Type B pancreatic cell (in vitro differentiated cells): ENCODE measurements around the gene ADPRH. TPM values are rescaled to one million over a fixed set of nuclear protein-coding genes. Genes with fewer than 3 reads are reported as not detected.
A peak's percentile ranks its signal among the peaks of the same experiment; 100 is the strongest.

Experiments
- DNase-seq: peaks from one replicate; pipeline ENCODE4 v3.0.0; 2021; ENCODE audit warnings: mixed read lengths; ENCODE audit not compliant: unreplicated experiment; ENCODE audit errors: extremely low spot score
- H3K27ac Mint-ChIP-seq: 2 replicates; pipeline ENCODE4 v1.8.0; 2021; ENCODE audit warnings: mild to moderate bottlenecking, mixed read lengths
- H3K27me3 Mint-ChIP-seq: 2 replicates; pipeline ENCODE4 v1.8.0; 2021; ENCODE audit warnings: mixed read lengths
- H3K36me3 Mint-ChIP-seq: 2 replicates; pipeline ENCODE4 v1.8.0; 2021; ENCODE audit warnings: mixed read lengths
- H3K4me1 Mint-ChIP-seq: one replicate; pipeline ENCODE4 v1.8.0; 2021; ENCODE audit warnings: mixed read lengths; ENCODE audit not compliant: unreplicated experiment
- H3K4me3 Mint-ChIP-seq: 2 replicates; pipeline ENCODE4 v1.8.0; 2021; ENCODE audit warnings: mild to moderate bottlenecking, mixed read lengths
- H3K9me3 Mint-ChIP-seq: 2 replicates; pipeline ENCODE4 v1.8.0; 2021; ENCODE audit warnings: mixed read lengths
- CTCF ChIP-seq: fragments of 200-600 bp; sonication (generic); conservative IDR thresholded peaks from 2 replicates; pipeline ENCODE4 v1.5.0; 2021; ENCODE audit warnings: antibody characterized with exemption, mild to moderate bottlenecking
- total RNA-seq: library from RNA; stranded (reverse); gene quantifications from 2 replicates; pipeline ENCODE4 v1.2.1, GENCODE V29; 2021; ENCODE audit warnings: low replicate concordance

The ADPRH gene
- total RNA-seq, 1 donor from 2014 or later, result 2.9 TPM

DNA sequence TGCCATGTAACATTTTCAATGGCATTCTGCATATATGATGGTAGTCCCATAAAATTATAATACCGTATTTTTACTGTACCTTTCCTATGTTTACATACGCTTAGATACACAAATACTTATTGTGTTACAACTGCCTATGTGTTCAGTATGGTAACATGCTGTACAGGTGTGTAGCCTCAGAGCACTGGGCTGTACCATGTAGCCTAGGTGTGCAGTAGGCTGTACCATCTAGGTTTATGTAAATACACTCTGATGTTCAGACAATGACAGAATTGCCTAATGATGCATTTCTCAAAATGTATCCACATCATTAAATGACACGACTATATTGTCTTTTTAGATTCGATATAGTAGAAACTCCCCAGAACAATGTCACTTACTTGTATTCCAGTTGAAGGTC, 42.5 kb upstream of the ADPRH start:
- Mint-ChIP-seq H3K4me3 (no peak overlapping the region), H3K36me3 (no peaks in the 10 kb centered on the region), H3K4me1 (no peaks in the 10 kb centered on the region), H3K27ac (no peak overlapping the region), H3K27me3 (no peaks in the 10 kb centered on the region), H3K9me3 (no peaks in the 10 kb centered on the region)
- TF ChIP-seq CTCF, result no peak
- DNase-seq, result no peak

DNA sequence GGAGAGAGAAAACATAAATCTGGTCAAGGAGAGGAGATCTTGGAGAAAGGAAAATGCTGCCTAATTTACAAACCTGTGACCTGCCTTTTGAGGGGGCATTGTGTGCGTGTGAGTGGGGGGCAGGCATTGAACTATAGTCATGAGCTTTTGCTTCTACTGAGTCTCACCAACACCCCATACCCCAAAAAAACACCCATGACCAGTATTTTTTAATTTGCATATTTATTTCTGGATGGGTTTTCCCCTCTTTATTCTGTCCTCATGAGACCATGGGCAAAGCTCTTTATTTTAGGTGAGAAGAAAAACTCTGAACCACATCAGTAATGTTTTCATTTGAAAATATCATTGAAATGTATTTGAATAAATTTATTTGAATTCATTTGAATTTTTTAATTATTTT, 40.5 kb upstream of the ADPRH start:
- Mint-ChIP-seq H3K27me3 (peaks cover 4% of the 10 kb centered on the region), H3K9me3 (peaks cover 5% of the 10 kb centered on the region), H3K4me3 (no peak overlapping the region), H3K4me1 (peaks cover 3% of the 10 kb centered on the region), H3K36me3 (no peaks in the 10 kb centered on the region), H3K27ac (no peak overlapping the region)
- TF ChIP-seq CTCF, result no peak
- DNase-seq, result no peak

DNA sequence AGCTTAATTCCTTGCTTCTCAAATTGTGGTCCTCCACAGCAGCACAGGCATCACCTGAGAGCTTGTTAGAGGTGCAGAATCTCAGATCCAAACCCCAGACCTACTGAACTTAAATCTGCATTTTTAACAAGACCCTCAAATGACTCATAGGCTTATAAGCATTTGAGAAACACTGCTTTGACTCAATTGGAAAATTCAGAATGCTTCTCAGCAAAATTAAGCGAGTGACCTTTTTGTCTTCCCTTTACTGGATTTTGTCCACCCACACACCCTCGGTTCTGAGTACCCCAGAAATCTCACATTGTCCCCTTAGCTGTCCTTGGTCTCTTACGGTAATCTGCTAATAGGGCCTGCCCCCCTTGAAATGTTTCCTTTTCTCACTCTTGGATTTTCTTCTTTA, 37.7 kb upstream of the ADPRH start:
- no peak overlapping the region for H3K27ac Mint-ChIP-seq
- TF ChIP-seq CTCF, result no peak
- peaks cover 4% of the 10 kb centered on the region for H3K27me3 Mint-ChIP-seq
- peaks cover 5% of the 10 kb centered on the region for H3K9me3 Mint-ChIP-seq
- no peak overlapping the region for H3K4me3 Mint-ChIP-seq
- no peak for DNase-seq
- peaks cover 3% of the 10 kb centered on the region for H3K4me1 Mint-ChIP-seq
- H3K36me3 Mint-ChIP-seq, result no peaks in the 10 kb centered on the region

GRCh38 chr3:119542168-119542767, 37.0 kb upstream of the ADPRH start:
- DNase-seq, result no peak
- Mint-ChIP-seq H3K27me3 (peaks cover 4% of the 10 kb centered on the region), H3K4me3 (no peak overlapping the region), H3K27ac (no peak overlapping the region), H3K9me3 (peaks cover 5% of the 10 kb centered on the region), H3K36me3 (no peaks in the 10 kb centered on the region), H3K4me1 (peaks cover 3% of the 10 kb centered on the region)
- TF ChIP-seq CTCF, result no peak

- no peak overlapping the region for H3K27ac Mint-ChIP-seq
Observed at GRCh38 chr3:119543147-119543546, 36.1 kb upstream of the ADPRH start.

More at GRCh38 chr3:119543147-119543546, 36.1 kb upstream of the ADPRH start:
- H3K27me3 Mint-ChIP-seq, result peaks cover 4% of the 10 kb centered on the region
- no peaks in the 10 kb centered on the region for H3K36me3 Mint-ChIP-seq
- H3K4me3 Mint-ChIP-seq, result no peak overlapping the region
- DNase-seq, result no peak
- H3K9me3 Mint-ChIP-seq, result peaks cover 5% of the 10 kb centered on the region
- H3K4me1 Mint-ChIP-seq, result peaks cover 3% of the 10 kb centered on the region
- peak; percentile 51 for TF ChIP-seq CTCF
